Left colon (tissue), 2 donors: ENCODE results near the gene CTNNA3. TPM values are rescaled to one million over a fixed set of nuclear protein-coding genes. Genes with fewer than 3 reads are reported as not detected.
"Not testable (repeated sequence)": the region's sequence is repeated elsewhere in the genome, so short reads cannot be mapped to it uniquely, and the experiment has no call there.

ENCODE experiments used
- ATAC-seq: fragments of 200-7000 bp; cut with Tn5 transposase; one replicate; pipeline ENCODE4 v1.9.1; 2020; ENCODE audit warnings: mild to moderate bottlenecking, moderate library complexity
- DNase-seq, 2 donors: peaks; one replicate each; pipeline ENCODE4 v3.0.0-alpha.2; 2020
- intact Hi-C, 2 donors: fragments of 100-400 bp; cut with DNase I in 1 of 2; cut with micrococcal nuclease in 1 of 2; formaldehyde crosslinking; loops; one replicate each; pipeline versions ENCODE4 v1.11.2 to v1.14.0; 2022; cut with DNase I, micrococcal nuclease
- total RNA-seq, 2 donors: library from RNA; stranded (reverse); fragmentation: NEBNext Ultra II Directional; extraction: Animal tissue kit (Norgen Biotek cat#: 25700); gene quantifications; one replicate each; pipeline ENCODE4 v1.2.1, GENCODE V29; 2021
- donor health status: DM: no; HTN: no; CAD: no.
- donor health status: DM: yes; HTN: yes; CAD: no.

The CTNNA3 gene
- total RNA-seq, 2 donors from 2014 or later, result 0.21 to 1.0 TPM

- DNase-seq, result no peak
- intact Hi-C loops, result no loop called here
- no peak for ATAC-seq
Observed at GRCh38 chr10:66390926-66391325, 1305.1 kb downstream of the CTNNA3 start.

DNA sequence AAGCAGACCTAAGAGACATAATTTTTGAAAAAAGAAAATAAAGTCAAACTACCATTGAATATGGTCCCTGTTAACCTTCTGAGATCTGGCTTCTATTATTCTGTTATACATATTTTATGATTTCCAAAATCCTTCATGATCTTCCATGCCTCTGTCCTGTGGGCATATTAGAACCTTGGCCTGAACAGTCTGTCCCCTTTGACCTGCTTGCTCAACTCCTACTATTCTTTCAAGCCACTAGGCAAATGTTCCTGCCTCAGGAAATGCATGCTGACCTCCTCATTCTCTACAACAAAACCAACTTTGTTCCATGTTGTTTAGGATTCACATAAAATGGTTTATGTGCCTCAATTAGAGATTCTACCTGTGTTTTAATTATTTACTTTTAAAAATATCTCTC is 1315.0 kb downstream of the CTNNA3 start:
- DNase-seq (no peak), ATAC-seq (no peak)
- intact Hi-C loops, result no loop called here

DNA sequence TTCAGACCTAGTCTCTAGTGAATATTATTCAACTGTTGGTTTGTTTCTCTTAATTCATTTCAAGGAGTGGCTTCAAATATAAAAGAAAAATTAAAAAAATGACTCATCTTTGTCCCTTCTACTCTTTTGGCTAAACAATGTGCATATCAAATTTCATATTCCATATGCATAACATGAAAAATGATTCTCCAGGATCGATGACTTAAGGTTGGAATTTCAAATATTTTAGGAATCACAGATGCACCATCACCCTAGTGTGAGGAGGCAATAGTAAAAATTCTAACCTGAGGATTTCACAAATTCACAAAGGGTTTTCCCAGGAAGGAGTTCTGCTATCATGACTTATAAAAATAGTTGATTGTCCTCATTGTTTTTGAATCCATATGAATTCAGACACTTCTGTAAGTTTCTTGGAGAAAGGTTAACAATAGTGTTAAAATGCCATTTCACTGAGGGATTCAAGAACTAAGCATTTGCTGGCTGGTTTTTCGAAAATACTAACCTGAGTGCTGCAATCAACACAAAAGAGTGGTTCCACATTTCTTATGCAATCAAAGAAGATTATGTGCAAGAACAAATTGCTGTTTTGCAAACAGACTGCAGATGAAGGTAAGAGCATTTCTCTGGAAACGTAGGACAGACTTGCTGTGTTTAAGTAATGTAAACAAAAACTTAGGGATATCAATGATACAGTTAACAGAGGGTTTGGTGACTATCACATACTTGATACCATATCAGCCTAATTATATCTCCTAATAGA is 1317.7 kb downstream of the CTNNA3 start:
- ATAC-seq (no peak), DNase-seq (no peak)
- intact Hi-C loops, result no loop called here

GRCh38 chr10:66368146-66368545 is 1327.8 kb downstream of the CTNNA3 start:
- no peak for ATAC-seq
- intact Hi-C loops, result no loop called here
- no peak for DNase-seq

DNA sequence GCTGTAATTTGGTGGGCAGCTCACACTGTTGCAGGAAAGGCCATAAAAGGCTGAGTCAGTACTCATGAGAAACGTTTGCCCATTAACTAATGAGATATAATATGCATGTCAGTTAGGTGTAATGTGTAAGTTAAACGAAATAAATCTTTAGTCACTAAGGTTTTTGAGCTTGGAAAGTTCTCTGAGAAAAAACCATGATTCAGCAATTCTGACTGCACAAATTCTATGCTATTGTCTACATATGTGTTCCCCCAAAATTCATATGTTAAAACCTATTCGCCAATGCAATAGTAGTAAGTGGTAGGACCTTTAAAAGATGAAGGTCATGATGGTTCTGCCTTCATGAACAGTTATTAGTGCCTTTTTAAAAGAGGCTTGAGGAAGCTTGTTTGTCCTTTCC is 1329.8 kb downstream of the CTNNA3 start:
- no peak for ATAC-seq
- no peak for DNase-seq
- intact Hi-C loops, result no loop called here

DNA sequence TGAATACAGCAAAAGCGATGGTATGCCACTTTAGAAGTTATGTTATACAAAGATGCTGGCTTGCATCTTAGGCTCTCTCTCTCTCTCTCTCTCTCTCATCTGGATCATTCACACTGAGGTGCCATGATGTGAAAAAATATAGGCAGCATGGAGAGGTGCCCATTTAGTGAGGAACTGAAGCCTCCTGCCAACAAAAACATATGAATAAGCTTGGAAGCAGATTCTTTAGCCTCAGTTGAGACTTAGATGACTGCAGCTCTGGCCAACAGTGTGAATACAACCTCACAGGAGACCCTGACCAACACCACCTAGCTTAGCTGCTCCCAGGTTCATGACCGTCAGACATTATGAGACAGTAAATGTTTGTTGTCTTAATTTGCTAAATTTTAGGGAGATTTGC is 1330.3 kb downstream of the CTNNA3 start:
- DNase-seq (no peak), ATAC-seq (no peak)
- intact Hi-C loops, result no loop called here

GRCh38 chr10:66362522-66362921 is 1333.5 kb downstream of the CTNNA3 start:
- intact Hi-C loops, result no loop called here
- ATAC-seq, result no peak
- DNase-seq, result no peak

- intact Hi-C loops, ATAC-seq, DNase-seq: not testable (repeated sequence)
Observed at GRCh38 chr10:66353822-66354221, 1342.2 kb downstream of the CTNNA3 start.

DNA sequence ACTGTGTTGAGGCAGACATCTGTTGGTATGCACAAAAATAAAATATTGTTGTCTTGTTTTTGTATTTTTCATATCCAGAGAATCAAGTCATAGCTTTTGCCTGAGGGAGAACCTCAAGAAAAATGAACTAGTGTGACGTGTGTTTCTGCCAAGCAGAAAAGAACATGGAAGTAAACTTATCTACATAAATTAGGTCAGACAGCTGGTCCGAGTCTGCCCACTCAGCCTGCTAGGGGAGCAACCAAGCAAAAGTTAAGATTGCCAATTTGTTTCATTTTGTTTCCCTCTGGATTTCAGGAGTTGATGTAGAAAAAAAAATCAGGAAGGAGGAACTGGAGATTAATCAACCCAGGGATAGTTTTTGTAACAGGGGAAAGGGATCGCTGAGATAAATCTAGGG is 1342.6 kb downstream of the CTNNA3 start:
- ATAC-seq (no peak), DNase-seq (no peak)
- intact Hi-C loops, result no loop called here

DNA sequence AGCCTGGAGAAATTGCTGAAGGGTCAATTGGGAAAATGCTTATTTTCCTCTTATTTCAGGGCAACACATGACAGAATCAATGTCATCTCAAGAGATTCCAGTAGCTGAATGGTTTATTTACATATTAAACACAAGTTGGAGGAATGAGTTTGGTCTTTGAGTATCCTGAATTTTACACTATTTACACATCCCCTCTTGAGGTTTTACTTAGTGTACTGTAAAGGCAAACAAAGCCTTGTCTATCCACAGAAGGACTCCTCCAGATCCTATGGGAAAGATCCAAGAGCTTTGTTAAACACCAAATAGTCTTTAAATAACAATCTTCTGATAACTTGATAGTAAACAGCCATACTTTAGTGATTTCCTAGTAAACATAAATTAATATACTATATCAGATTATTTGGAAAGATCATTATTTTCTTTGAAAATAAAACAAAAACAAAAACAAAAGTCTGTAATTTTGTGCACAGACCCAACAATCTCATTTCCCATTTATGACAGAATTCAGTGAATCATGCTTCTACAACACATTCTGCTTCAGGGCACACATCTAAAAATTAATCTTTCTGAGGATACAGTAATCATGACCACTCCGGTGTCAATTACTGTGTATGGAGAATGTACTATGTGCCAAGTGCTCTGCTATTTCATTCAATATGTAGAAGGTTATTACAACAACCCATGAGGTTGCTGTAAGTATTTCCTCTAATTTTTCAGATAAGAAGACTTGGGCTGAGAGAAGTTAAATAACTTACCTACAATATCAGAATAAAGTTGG is 1345.2 kb downstream of the CTNNA3 start:
- ATAC-seq (no peak), DNase-seq (no peak)
- intact Hi-C loops, result no loop called here

- DNase-seq (no peak), ATAC-seq (no peak)
- intact Hi-C loops, result no loop called here
Observed at GRCh38 chr10:66349726-66350125, 1346.3 kb downstream of the CTNNA3 start.

DNA sequence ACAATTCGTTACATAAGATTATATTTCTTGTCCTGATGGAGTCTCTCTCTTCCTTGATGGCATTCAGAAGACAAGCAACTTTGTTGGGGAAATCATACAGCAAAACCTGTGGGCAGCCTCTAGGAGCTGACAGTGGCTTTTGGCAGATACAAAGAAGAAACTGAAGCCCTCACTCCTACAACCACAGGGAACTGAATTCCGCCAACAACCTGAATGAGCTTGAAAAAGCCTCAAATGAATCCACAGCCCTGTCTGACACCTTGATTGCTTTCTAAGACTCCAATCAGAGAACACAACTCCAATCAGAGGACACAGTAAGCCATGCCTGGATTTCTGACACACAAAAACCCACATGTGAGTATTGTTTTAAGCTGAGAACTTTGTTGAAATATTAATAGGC is 1346.9 kb downstream of the CTNNA3 start:
- DNase-seq (no peak), ATAC-seq (no peak)
- intact Hi-C loops, result no loop called here

GRCh38 chr10:66337211-66337610 is 1358.8 kb downstream of the CTNNA3 start:
- ATAC-seq, result no peak
- intact Hi-C loops, result no loop called here
- DNase-seq, result no peak

GRCh38 chr10:66336791-66337190 is 1359.2 kb downstream of the CTNNA3 start:
- DNase-seq, result no peak
- ATAC-seq, result no peak
- intact Hi-C loops, result no loop called here

GRCh38 chr10:66335753-66336152 is 1360.2 kb downstream of the CTNNA3 start:
- ATAC-seq, intact Hi-C loops, DNase-seq: not testable (repeated sequence)

DNA sequence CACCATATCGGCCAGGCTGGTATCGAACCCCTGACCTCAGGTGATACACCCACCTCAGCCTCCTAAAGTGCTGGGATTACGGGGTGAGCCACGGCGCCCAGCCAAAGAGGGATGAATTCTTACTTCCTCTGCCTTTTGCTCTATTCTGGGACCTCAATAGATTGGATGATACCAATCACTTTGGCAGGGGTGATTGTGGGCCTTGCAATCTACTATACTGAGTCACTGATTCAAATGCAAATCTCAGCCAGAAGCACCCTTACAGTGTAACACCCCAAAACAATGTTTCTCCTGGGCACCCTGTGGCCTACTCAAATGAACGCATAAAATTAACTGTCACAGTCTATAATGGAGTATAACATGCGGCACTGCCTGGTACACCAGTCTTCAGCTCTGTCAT is 1366.8 kb downstream of the CTNNA3 start:
- intact Hi-C loops, result no loop called here
- ATAC-seq (no peak), DNase-seq (no peak)

- ATAC-seq, result no peak
- intact Hi-C loops, result no loop called here
Observed at GRCh38 chr10:66326876-66327275, 1369.1 kb downstream of the CTNNA3 start.

GRCh38 chr10:66322777-66323176 is 1373.2 kb downstream of the CTNNA3 start:
- intact Hi-C loops, result no loop called here
- peak; percentile 7 for ATAC-seq
- DNase-seq, result no peak

More at GRCh38 chr10:66326876-66327275, 1369.1 kb downstream of the CTNNA3 start:
- DNase-seq, result no peak

DNA sequence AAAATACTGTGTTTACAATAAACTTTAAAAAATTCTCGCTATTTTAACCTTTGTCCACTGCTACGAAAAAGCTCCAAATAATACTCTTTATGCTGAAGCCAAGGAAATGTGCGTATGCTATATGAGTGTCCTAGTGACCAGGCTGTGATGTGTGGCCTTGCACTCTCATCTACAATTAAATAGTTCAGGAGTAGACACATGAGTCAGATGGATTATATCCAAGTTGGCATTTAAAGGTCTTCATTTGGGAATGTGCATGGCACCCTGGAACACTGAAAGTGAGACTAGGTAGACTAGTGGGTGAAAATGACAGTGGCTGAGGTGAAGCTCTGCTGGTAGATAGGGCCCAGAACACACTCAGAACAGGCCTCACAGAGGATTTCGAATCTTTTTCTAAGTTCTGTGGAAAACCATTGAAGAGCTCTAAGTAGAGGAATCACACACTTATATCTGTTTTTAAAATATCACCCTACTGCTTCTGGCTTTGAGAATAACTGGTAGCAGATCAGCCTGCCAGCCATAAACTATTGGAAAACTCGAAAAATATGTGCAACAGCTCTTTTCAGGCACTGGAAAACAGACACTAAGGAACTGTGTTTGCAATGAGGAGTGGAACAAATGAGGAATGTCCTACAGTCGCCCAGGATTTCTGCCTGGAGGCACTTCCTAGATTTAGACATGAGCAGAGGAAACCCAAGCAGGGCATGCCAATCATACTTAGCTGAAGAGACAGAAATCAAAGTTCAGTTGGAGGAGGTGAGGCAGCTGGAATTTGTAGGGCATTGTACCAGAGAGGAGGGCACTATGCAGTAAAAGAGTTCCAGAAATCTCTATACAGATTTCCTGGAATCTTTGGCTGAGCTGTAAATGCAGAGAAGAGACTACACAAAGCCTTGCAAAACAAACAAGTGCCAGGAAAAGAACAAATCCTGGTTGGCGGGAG is 1374.0 kb downstream of the CTNNA3 start:
- intact Hi-C loops, result no loop called here
- ATAC-seq (peak; percentile 94), DNase-seq (peak in 1 of 2 donors; percentile 4)
